Measurements from ENCODE around the gene ELFN2.
A peak's percentile ranks its signal among the peaks of the same experiment; 100 is the strongest.

ELFN2 gene

DNA sequence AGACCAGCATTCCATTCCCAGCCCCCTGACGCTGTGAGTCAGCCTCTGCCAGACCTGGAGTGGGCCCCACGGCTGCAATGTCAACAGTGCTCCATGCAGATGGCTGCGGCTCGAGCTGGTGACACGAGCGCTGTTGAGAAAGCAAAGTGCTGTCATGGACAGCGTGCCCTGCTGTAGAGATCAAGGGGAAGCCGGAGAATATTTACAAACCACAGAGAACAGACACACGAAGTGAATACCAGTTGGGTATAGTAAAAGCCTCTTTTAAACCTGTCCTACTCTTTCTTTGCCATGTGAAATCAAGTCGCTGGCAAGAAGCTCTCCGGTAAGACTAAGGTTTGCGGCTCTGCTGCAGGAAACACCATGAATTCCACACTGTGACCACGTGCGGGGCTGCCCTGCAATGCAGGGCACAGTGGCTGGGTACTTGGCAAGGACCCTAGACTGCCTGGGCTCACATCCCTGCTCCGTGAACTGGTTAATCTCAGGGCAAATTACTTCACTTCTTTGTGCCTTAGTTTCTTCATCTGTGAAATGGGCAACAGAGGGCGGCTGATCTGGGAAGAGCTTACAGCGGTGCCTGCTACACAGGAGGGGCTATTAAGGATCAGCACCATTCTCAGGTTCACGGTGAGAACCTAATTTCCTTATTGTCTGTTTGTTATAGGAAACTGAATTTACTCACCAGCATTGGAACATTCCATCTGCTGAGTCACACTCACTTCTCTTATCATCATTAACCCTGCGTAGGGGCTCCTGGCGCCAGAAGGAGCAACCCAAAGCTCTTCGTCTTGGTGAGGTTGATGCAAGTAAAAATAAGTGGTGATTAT, 27.8 kb upstream of the ELFN2 start:
- peak; percentile 93 for DNase-seq (ENCODE audit: low read depth)
- H3K4me3 ChIP-seq (ENCODE audit: low read depth, low read length): peak overlapping the region; percentile 10
- TF ChIP-seq, protein P1, sequence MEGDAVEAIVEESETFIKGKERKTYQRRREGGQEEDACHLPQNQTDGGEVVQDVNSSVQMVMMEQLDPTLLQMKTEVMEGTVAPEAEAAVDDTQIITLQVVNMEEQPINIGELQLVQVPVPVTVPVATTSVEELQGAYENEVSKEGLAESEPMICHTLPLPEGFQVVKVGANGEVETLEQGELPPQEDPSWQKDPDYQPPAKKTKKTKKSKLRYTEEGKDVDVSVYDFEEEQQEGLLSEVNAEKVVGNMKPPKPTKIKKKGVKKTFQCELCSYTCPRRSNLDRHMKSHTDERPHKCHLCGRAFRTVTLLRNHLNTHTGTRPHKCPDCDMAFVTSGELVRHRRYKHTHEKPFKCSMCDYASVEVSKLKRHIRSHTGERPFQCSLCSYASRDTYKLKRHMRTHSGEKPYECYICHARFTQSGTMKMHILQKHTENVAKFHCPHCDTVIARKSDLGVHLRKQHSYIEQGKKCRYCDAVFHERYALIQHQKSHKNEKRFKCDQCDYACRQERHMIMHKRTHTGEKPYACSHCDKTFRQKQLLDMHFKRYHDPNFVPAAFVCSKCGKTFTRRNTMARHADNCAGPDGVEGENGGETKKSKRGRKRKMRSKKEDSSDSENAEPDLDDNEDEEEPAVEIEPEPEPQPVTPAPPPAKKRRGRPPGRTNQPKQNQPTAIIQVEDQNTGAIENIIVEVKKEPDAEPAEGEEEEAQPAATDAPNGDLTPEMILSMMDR (conservative IDR thresholded peaks at IDR 0.05; ENCODE audit: low read depth, low read length): no peak

GRCh38 chr22:37453696-37454095, 26.4 kb upstream of the ELFN2 start:
- TF ChIP-seq, protein P1 (conservative IDR thresholded peaks at IDR 0.05; ENCODE audit: low read depth, low read length): no peak
- H3K4me3 ChIP-seq (ENCODE audit: low read depth, low read length): no peak overlapping the region
- DNase-seq (ENCODE audit: low read depth): no peak

DNA sequence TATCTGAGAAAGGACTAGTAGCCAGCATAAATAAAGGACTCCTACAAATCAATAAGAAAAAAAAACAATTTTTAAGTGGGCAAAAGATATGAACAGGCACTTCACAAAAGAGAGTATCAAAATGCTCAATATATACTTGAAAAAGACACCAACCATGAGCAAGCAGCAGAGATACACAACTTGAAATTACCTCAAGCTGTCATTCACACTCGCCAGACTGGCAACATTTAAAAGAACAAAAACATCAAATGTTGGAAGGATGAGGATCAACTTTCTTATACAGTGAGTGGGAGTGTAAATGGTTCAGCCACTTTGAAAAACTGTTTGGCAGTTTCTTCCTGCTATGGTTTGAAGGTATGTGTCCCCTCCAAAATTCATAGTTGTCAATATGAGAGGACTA, 23.9 kb upstream of the ELFN2 start:
- no peak overlapping the region for H3K4me3 ChIP-seq (ENCODE audit: low read depth, low read length)
- DNase-seq (ENCODE audit: low read depth): no peak
- TF ChIP-seq, protein P1 (conservative IDR thresholded peaks at IDR 0.05; ENCODE audit: low read depth, low read length): no peak

GRCh38 chr22:37449331-37450001, 22.2 kb upstream of the ELFN2 start:
- H3K4me3 ChIP-seq (ENCODE audit: low read depth, low read length): no peak overlapping the region
- TF ChIP-seq, protein P1 (conservative IDR thresholded peaks at IDR 0.05; ENCODE audit: low read depth, low read length): no peak
- DNase-seq (ENCODE audit: low read depth): no peak

GRCh38 chr22:37448516-37449127, 21.3 kb upstream of the ELFN2 start:
- TF ChIP-seq, protein P1 (conservative IDR thresholded peaks at IDR 0.05; ENCODE audit: low read depth, low read length): no peak
- no peak for DNase-seq (ENCODE audit: low read depth)

GRCh38 chr22:37445501-37445900, 18.2 kb upstream of the ELFN2 start:
- TF ChIP-seq, protein P1 (conservative IDR thresholded peaks at IDR 0.05; ENCODE audit: low read depth, low read length): no peak
- no peak overlapping the region for H3K4me3 ChIP-seq (ENCODE audit: low read depth, low read length)
- DNase-seq (ENCODE audit: low read depth): no peak

More at GRCh38 chr22:37448516-37449127, 21.3 kb upstream of the ELFN2 start:
- H3K4me3 ChIP-seq (ENCODE audit: low read depth, low read length): no peak overlapping the region

All from choroid plexus epithelial cell (primary cell).